ENCODE data around the gene PRICKLE3.

PRICKLE3 gene

DNA sequence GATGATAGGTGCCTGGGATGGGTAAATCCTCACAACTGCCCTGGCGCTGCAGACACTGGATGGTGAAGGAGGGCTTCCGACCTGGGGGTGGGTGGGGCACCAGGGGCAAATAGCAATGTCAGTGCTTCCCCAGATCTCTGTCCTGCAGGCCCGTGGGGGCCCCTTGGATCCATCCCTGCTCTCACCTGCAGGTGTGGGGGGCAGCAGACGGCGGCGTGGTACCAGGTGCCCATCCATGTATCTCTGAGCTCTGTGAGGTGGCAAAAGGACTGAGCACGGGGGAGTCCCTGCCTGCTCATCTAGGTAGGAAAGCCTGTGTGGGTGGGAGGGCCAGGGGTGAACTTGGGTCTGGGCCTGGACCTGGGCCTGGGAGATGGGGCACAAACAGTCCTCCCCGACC, 20.4 kb upstream of the PRICKLE3 start:
- DNase-seq (ENCODE audit: low read depth), result no peak

DNA sequence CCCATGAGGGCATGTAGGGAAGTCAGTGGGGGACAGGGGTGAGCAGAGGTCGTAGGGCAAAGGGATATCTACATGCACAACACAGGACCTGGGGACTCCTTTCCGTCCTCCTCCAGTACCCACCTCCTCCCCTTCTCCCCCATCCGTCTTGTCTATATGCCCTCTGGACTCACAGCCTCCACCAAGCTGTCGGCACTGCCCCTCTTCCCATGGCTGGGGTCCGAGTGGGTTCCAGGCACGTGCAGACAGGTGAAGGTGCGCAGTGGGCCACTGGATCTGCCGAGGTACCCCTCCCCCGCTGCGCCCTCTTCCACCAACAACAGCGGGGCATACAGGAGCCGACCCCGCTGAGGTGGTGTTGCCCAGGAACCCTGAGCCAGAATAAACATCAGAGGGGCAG, 19.3 kb upstream of the PRICKLE3 start:
- DNase-seq (ENCODE audit: low read depth), result no peak

DNA sequence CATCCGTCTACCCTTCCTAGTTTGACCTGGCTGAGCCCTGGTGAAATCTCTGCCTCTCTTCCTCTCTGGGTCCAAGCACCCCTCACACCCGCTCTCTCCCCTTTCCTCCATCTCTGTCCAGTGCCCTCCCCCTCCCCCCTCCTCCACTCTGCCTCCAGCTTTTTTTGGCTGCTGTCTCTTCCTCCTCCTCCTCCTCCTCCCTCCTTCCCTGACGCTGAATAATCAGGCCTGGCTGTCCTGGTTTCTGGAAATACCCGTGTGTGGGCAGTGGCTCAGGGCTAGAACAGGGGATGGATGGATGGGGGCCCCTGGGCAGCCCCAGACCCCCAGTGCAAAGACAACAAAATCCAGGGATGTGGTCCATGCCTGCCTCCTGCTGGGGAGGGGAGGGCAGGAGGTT, 18.5 kb upstream of the PRICKLE3 start:
- no peak for DNase-seq (ENCODE audit: low read depth)

DNA sequence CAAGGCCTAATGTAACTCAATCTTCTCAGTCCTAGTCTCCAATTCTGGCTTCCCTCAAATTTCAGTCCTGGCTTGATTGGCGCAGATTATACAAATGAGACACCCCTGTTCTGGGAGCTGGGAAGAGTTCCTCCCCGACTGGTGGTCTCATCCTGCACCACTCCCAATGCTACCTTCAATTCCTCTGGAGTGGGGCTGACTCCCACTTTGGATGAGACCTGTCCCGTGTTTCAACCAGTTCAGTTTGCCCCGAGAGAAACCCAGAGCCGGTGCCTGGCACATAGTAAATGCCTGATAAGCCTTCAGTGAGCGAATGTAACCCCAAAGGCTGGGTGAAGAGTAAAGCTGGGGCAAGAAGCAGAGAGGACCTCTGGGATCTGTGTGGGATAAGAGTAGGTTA, 17.8 kb upstream of the PRICKLE3 start:
- DNase-seq (ENCODE audit: low read depth), result no peak

DNA sequence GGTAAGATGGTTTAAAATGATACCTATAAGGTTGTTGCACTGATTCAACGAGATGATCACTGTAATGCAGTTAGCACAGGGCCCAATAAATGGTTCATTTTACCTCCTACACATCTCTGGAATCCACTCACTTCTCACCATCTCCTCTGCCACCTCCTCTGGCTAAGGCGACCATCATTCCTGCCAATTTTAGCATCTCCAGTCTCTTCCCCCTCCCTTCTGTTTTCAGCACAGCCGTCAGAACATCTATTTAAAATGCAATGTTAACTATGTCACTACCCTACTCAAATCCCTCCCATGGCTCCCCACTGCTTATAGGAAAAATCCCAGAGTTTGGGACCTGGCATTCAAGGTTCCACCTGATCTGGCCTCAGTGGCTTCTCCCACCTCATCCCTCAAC, 17.4 kb upstream of the PRICKLE3 start:
- DNase-seq (ENCODE audit: low read depth), result no peak

DNA sequence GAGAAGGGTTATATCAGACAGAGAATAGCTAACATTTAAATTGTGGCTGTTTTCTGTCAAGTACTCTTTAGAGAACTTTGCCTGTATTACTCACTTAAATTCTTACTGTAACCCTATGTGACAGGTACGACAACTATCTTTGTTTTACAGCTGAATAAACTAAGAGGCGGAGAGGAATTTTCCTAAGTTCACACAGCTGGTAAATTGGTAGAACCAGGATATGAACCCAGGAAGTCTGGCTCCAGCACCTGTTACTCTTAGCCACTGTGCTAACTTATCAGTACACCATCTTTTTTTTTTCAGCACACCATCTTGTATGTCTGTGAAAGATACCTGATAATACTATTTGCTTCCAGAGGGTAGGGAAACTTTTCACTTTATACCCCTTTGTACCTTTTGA, 15.8 kb upstream of the PRICKLE3 start:
- no peak for DNase-seq (ENCODE audit: low read depth)

DNA sequence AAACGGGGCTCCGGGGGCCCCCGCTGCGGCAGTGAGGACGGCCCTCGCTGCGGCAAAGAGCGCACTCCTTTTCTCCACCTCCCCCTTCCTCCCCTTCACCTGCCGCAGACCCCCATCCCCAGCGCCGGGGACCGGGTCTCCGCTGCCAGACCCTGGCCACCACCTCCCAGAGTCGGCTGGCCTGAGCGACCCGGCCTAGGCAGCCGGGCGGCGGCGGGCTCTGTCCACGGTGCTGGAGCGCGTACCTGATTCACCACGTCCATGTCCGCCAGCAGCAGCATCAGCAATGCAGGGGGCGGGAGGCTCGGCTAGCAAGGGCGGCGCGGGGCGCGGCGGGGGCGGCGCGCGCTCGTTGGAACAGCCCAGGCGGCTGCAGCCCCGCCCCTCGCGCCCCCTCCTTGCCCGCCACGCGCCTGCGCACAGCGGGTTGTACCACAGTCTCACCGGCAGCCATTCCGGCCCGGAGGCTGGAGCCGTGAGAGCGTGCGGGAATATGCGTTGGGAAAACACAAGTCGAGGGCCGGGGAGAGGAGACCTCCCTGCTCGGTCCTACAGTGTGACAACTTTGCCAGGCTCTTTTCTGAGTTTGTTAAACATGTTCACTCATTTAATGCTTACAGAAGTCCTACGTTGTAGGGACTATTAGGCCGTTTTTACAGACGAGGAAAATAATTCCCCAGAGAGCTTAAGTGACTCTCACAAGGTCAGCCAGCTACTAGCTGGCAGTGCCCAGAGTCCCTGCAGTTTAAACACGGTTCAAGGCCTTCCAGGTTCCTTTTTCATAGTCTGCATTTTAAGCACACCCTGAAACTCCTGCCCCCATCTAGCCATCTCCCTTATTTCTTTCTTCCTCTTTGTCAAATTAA, 14.0 kb upstream of the PRICKLE3 start, which contains the start of gene SYP:
Gene SYP (minus strand): TSS at position 288 of the 866 bp plus-strand sequence. CDS start 7 bp downstream, at position 281.
- DNase-seq (ENCODE audit: low read depth), result peak; percentile 83

DNA sequence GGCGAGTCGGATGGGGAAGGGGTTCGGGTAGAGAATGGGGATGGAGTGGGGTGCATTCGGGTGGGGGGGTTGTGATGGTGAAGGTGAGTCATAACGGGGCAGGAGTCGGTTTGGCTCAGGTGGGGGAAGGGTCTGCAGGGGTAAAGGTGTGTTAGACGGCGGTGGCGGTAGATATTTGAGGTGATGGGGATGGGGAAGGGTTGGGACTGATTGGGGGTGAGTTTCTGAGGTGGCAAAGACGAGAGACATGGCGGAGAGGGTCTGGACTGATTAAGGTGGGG, 13.1 kb upstream of the PRICKLE3 start:
- no peak for DNase-seq (ENCODE audit: low read depth)

DNA sequence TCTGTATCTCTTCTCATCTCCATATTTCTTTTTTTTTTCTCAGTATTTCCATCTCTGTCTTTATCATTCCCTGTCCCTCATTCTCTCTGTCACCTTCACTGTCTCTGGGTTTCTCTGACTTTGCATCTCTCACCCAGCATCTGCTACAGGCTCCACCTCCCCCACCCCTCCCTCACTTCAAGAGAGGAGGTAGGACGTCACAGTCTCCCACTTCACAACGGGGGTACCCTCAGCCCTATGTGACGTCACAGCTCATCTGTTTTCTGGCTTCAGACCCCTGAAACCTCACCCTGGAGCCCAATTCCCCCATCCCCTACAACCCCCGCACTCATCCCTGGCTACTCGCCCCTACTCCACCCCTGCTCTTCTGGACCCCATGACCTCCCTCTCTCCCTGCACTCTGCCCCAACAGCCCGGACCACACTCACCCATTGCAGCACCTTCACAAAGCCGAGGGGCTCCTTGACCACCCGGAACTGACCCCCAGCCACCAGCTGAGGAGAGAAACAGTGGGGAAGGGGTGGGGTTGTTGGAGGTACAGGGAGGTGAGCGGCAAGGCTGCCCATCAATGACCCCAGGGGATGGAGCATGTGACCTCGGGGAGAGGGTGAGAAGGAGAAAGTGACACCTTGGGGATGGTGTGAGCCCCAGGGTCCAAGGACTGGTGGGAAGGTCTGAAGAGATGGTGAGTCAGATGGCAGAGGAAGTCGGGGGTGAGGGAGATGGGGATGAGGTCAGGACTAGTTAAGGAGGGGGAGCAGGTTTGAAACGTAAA, 12.6 kb upstream of the PRICKLE3 start:
- DNase-seq (ENCODE audit: low read depth), result no peak

DNA sequence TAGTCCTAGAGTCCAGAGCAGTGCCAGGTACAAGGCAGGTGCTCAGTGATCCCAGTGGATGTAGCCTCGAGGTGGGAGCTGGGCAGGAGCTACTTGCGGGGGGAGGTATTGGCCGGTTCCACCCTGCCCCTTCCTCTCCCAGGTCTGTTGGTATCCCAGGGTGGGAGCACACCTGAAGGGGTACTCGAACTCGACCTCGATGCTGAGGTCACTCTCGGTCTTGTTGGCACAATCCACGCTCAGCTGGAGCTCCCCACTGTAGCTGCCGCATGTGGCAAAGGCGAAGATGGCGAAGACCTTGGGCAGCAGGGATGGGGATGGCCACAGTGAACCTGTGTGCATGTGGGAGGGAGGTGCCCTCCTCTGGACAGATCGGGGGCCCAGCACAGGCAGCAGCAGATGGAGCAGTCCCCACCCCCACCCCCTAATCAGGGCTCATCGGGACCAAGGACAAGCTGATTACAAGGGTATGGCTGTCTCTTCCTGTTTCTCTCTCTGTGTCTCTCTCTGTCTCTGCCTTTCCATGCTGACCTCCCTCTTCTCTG, 11.4 kb upstream of the PRICKLE3 start:
- DNase-seq (ENCODE audit: low read depth), result no peak

DNA sequence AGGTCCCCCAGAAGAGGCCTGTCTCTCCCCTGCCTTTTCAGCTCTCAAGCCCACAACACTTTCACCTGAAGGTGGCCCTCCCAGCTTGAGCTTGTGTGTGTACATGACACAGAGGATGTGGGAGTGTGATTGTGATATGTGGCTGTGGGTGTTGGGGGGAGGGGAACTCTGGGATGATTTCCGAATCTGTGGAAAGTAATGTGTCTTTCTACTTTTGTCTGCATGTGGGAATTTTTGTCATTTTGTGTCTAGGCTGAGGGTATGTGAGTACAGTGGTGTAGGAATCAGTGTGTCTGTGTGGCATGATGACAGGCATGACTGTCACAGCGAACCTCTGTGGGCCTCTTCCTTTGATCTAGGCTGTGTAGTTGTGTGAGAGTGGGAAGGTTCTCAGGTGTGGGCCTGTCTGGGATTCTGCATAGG, 7.4 kb upstream of the PRICKLE3 start:
- no peak for DNase-seq (ENCODE audit: low read depth)

DNA sequence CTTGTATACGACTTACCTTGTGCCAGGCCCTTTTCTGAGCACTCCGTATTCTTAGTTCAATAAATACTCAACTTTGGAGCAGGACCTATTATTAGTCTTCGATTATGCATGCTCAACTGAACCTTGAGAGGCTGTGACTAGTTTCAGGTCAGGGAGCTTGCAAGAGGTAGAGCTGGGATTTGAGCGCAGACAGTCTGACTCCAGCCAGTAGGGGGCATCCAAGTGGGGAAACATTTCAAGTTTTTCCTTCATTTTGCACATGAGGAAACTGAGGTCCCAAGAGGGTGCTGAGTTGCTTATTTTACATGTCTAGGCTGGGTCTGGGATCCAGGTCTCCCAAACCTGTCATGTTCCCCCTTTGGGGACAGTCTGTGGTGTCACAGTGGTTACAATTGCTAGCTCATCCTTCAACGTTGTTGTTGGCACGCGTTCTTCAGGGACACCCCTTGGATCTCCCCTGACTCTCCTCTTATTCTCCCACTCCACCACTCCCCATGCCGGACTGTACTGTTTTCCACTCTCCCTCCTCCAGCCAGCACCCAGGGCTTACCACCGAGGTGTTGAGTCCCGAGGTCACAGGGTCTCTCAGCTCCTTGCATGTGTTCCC, 6.7 kb upstream of the PRICKLE3 start:
- DNase-seq (ENCODE audit: low read depth), result no peak

DNA sequence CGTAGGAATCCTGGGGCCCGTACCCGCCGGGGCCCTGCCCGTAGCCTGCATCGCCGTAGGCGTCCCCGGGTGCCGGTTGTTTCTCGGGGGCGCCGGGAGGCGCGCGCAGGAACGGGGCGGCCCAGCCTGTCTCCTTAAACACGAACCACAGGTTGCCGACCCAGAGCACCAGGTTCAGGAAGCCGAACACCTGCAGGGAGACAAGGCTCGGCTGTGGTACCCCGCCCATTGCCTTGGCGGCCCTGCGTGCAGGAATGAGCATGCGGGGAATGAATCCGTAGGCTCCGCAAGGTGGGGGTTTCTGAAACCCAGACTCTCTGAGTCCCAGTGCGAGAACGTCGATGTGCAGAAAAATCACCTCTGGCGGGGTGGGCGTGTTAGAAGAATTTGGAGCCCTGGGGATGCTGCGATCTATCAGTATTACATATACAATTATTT, 5.4 kb upstream of the PRICKLE3 start:
- DNase-seq (ENCODE audit: low read depth), result no peak

DNA sequence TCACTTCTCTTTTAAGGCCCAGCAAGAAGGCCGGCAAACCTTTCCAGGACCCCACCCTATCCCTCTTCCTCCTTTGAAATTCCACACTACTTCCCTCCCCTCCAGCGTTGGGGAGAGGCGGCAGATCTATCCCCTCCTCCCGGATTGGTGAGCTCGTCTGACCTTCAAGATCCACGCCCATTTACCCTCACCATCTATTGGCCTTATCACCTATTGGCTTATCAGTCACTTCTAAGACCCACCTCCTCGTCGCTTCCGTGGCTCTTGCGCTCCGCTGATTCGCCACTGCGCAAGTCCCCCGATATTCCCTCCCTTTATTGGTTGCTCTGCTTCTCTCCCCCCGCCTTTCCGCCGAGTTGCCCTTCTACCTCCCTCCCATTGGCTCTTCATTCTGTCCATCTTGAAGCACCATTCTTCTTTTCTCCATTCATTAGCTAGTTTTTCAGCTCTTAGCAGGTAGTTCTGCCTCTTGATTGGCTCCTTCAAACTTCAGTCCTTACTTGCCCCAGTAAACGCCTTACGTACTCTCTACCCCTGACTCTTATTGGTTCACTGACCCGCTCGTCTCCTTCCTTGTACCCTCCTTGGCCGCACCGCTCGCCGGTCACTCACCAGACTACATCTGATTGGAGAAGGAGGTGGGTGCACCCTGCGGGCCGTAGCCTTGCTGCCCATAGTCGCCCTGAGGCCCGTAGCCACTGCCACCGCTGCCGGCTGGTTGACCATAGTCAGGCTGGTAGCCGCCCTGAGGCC, 4.8 kb upstream of the PRICKLE3 start:
- peak; percentile 70 for DNase-seq (ENCODE audit: low read depth)

DNA sequence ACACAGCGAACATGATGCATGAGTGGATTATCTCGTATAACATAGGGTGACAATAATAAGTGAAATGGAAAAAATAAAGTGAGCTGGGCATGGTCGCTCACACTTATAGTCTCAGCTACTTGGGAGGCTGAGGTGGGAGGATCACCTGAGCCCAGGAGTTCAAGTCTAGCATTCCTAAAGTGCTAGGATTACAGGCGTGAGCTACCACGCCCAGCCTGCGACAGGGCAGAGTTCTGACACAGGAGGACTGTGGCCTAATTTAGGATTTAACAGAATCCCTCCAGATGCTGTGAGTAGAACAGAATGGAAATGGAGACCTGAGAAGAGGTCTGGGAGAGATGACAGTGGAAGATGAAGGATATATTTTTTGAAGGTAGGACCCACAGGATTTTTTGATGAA, 3.4 kb upstream of the PRICKLE3 start:
- DNase-seq (ENCODE audit: low read depth), result no peak

DNA sequence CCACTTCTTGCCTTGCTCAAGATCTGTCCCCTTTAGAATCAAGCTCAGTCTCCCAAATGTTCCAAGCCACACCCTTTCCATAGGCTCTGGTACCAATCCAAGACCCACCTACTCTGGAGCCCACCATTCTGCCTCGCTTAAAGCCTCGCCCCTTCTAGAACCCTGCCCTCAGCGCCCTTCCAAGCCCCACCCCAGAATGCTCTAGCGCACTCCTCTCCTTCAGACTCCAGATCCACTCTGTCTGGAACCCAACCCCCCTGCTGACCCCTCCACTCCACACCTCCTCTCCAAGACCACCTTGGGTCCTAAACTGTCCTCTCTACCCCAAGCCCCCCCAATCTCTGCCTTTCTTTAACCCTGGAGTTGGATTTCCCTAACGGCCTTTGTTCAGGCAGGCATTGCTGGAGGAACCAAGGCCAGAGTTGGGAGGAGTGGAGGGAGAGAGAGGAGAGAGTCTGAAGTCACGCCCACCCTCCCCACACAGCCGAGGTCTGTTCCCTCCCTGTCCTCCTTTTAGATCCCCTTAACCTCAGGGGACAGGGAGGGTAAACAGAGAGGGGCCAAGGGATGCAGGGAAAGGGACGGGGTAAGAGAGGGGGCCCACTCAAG, 2.4 kb upstream of the PRICKLE3 start:
- DNase-seq (ENCODE audit: low read depth), result no peak

DNA sequence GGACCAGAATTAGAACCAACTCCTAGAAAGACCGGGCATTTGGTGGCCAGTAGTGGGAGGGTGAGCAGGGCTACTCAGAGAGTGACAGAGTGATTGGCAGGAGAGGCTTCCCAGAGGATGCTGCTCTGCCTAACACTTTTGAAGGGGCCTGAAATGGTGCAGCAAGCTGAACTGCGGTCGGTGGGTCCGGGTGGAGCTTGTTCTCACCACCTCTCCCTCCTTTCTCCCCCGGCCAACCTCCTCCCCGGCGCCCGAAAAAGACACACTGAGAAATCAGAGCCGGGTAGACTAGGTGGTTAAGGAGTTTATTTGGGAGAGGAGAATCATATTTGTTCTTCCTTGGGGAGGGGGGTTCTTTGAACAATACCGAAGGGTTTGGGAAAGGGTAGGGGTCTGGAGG, 1.4 kb upstream of the PRICKLE3 start:
- DNase-seq (ENCODE audit: low read depth), result no peak

DNA sequence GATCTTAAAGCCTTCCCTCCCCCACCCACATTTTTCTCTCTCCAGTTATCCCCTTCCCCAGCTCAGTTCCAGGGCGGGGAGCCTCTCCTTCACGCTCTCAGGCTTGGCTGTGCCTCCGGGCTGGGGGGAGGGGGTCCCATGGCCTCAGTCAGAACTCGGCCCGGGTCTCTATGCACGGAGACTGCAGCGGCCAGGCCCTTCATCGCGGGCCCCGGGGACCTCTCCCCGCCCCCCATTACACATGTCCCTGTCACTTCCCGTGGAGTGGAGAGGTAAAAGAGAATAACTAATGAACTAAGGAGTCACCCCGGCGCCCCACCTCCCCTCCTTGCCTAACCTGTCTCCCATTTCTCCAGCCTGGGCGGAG, 838 bp upstream of the PRICKLE3 start:
- no peak for DNase-seq (ENCODE audit: low read depth)

DNA sequence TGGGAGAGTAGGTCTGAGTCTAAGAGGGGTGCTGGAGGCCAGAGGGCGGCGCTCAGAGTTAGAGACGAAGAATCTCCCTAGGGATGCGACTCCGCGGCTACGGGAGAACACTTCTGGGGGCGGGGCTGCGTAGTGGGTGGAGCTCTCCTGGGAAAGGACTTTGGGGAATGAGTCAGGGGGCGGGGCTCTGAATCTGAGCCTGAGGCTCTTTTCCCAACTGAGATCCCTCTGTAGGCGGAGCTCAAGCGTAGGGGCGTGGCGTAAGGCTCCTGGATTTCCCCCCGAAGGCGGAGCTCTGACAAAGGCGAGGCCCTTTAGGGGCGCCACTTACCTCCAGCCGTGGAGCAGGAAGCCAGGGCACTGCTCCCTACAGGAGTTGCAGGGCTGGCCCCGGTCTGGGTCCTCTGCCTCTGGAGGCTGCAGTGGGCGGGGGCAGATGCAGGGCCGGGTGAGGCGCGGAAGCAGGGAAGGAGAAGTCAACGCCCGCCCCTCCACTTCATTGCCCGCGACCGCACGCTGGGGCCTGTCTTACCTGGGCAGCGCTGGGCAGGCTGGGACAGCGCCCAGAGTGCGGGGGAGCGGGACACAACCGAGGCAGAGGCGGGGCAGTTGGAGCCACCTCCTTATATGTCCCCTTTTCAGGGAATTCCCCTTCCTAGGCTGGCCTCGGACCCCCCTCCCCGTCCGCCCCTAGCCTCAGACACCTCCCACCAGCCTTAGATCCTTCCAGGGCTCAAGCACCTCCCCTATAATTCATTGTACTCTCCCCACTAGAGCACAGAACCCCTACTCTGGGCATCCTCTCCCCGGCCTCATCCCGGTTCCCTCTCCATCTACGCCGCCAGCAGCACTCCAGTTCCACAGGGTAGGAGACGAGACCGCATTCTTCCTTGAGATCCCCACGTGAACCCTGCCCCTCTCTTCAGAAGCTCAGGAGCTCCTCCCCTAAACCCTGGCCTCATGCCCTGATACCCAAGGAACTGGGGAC, 1.6 kb downstream of the PRICKLE3 start:
- no peak for DNase-seq (ENCODE audit: low read depth)

DNA sequence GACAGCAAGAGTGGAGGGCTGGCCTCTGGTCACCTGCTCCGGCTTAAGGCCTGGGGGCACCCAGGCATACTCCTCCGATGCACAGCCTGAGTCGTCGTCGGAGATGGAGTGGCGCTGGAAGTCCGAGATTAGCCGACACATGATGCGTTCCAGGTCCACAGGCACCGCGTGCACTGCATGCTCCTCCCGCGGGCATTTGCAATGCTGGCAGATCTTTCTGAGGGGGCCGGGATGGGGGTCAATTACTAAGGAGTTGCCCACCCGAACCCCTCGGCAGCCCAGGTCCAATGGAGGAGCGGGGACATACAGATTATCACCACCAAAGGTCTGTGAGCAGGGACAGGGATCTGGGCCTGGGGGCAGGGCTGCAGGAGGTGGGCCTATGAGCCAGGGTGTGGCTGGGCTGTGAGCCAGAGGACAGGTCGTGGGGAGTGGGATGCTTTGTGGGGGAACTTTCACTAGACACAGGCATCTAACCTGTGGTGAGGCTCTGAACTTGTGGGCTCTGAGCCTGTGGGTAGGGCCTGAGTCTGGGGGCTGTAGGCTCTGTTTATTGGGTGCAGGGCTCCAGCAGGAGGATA, 2.4 kb downstream of the PRICKLE3 start:
- DNase-seq (ENCODE audit: low read depth), result no peak

All from activated T-cell treated with anti-CD3 and anti-CD28 coated beads for 48 hours (primary cell).